ENCODE measurements around the gene ARHGEF37. TPM values are rescaled to one million over a fixed set of nuclear protein-coding genes. Genes with fewer than 3 reads are reported as not detected.

Gene ARHGEF37
- total RNA-seq, 1 experiment from 2014 or later: 0.42 TPM

GRCh38 chr5:149545327-149545726 lies 36.0 kb upstream of the ARHGEF37 start:
- no peak overlapping the region for H3K4me3 Mint-ChIP-seq
- H3K9ac ChIP-seq (ENCODE audit: extremely low read depth, insufficient read length, low read length): no peak overlapping the region
- H3K14ac ChIP-seq (ENCODE audit: insufficient read depth, low read length): no peak overlapping the region
- no peak overlapping the region for H3K4ac ChIP-seq (ENCODE audit: low read depth, low read length)
- no peak overlapping the region for H3K27ac ChIP-seq (ENCODE audit: insufficient read length, low read depth, low read length)
- peaks cover 11% of the 10 kb centered on the region for H3K23me2 ChIP-seq (ENCODE audit: insufficient read length, low read depth, low read length, poor library complexity, severe bottlenecking)
- H3K9me3 ChIP-seq (ENCODE audit: control insufficient read depth, low read depth, low read length): no peaks in the 10 kb centered on the region
- no peak overlapping the region for H4K91ac ChIP-seq (ENCODE audit: insufficient read length, low read depth, low read length)
- H3K36me3 Mint-ChIP-seq (ENCODE audit: insufficient read depth in 1 of 3, low read depth in 3 of 3): peaks cover 59 to 80% (median 76%) of the 10 kb centered on the region in 3 experiments
- no peak overlapping the region for H2BK12ac ChIP-seq (ENCODE audit: insufficient read length, low read depth, low read length)
- H2BK15ac ChIP-seq (ENCODE audit: low read depth, low read length): no peak overlapping the region
- H4K8ac ChIP-seq (replicated peaks; ENCODE audit: insufficient read length, low read depth, low read length): no peak overlapping the region
- TF ChIP-seq CTCF (conservative IDR thresholded peaks at IDR 0.05): no peak
- no peak overlapping the region for H2BK20ac ChIP-seq (ENCODE audit: low read depth, low read length, poor library complexity, severe bottlenecking)
- no peak overlapping the region for H2BK120ac ChIP-seq (ENCODE audit: low read depth, low read length, poor library complexity, severe bottlenecking)
- no peak for DNase-seq
- peaks cover 87% of the 10 kb centered on the region for H3K79me2 ChIP-seq (ENCODE audit: insufficient read depth, low read length)
- peaks cover 3% of the 10 kb centered on the region for H3K79me1 ChIP-seq (ENCODE audit: insufficient read depth, low read depth, low read length, poor library complexity, severe bottlenecking)
- H3K4me1 ChIP-seq (ENCODE audit: insufficient read depth, low read length): no peaks in the 10 kb centered on the region; the same call in 1 of the 2 replicates
- no peak overlapping the region for H2AFZ ChIP-seq (ENCODE audit: low read length)
- H3K27me3 ChIP-seq (ENCODE audit: insufficient read depth, low read length): no peaks in the 10 kb centered on the region
- H4K5ac ChIP-seq (ENCODE audit: insufficient read length, low read depth, low read length): no peak overlapping the region
- peaks cover 0 to 2% of the 10 kb centered on the region in 2 experiments; a peak in 2 of 5 replicates for H3K9me3 Mint-ChIP-seq
- no peak overlapping the region for H2AK5ac ChIP-seq (ENCODE audit: insufficient read length, low read length)
- no peaks in the 10 kb centered on the region for H4K20me1 ChIP-seq (ENCODE audit: control insufficient read depth, insufficient read depth, insufficient read length)
- H3K4me1 Mint-ChIP-seq: peaks cover 43 to 55% of the 10 kb centered on the region in 2 experiments
- H3K23ac ChIP-seq (ENCODE audit: insufficient read length, low read depth, low read length): no peak overlapping the region
- no peak overlapping the region for H3T11ph ChIP-seq (ENCODE audit: low read length)
- WGBS (ENCODE audit: extremely low coverage, insufficient read length, low lambda C conversion rate): no CpG with 5 or more reads among the region's 6 CpGs
- H3K27ac Mint-ChIP-seq: peak overlapping the region in 2 of 3 experiments; percentile 86 to 91; a peak in 3 of 7 replicates
- no peaks in the 10 kb centered on the region for H3K27me3 Mint-ChIP-seq (ENCODE audit: low read depth)
- H3K56ac ChIP-seq (ENCODE audit: insufficient read length, low read depth, low read length): no peak overlapping the region
- no peak overlapping the region for H3K4me2 ChIP-seq (ENCODE audit: insufficient read depth, insufficient read length, low read length)
- H2BK5ac ChIP-seq (ENCODE audit: insufficient read length, low read length): no peak overlapping the region
- H3K18ac ChIP-seq (ENCODE audit: insufficient read length, low read depth, low read length): no peak overlapping the region
